Mesenchymal stem cell (in vitro differentiated cells and primary cell): ENCODE data around the gene GATAD2B.

Source experiments
- DNase-seq: peaks from one replicate; pipeline ENCODE4 v3.0.0-alpha.2; 2013
- H2AFZ ChIP-seq: one replicate; pipeline ENCODE4 v1.6.1; 2013; ENCODE audit warnings: low read depth, mild to moderate bottlenecking, control low read depth, inconsistent platforms, low read length, moderate library complexity
- H2AK5ac ChIP-seq: 2 replicates; pipeline ENCODE4 v1.6.1; 2013; ENCODE audit warnings: low read length, moderate library complexity, mild to moderate bottlenecking, inconsistent platforms; ENCODE audit not compliant: severe bottlenecking
- H2BK120ac ChIP-seq: one replicate; pipeline ENCODE4 v1.6.1; 2013; ENCODE audit warnings: low read depth, mild to moderate bottlenecking, inconsistent platforms, low read length, moderate library complexity
- H2BK12ac ChIP-seq, 2 experiments: one replicate each; pipeline ENCODE4 v1.6.1; 2013; ENCODE audit warnings: inconsistent platforms in 2 of 2, low read length in 2 of 2, mild to moderate bottlenecking in 2 of 2, moderate library complexity in 2 of 2, control low read depth in 1 of 2
- H2BK15ac ChIP-seq: one replicate; pipeline ENCODE4 v1.6.1; 2013; ENCODE audit warnings: mild to moderate bottlenecking, low read depth, inconsistent platforms; ENCODE audit not compliant: poor library complexity, severe bottlenecking
- H2BK5ac ChIP-seq: 2 replicates; pipeline ENCODE4 v1.6.1; 2013; ENCODE audit warnings: low read depth, mild to moderate bottlenecking, low read length, control low read depth, inconsistent platforms; ENCODE audit not compliant: poor library complexity, severe bottlenecking
- H3K14ac ChIP-seq, 2 experiments: one replicate each; pipeline ENCODE4 v1.6.1; 2013; ENCODE audit warnings: inconsistent platforms in 2 of 2, low read length in 2 of 2, control low read depth in 1 of 2, mild to moderate bottlenecking in 1 of 2, moderate library complexity in 1 of 2
- H3K18ac ChIP-seq, 2 experiments: one replicate each; pipeline ENCODE4 v1.6.1; 2013; ENCODE audit warnings: inconsistent platforms in 2 of 2, low read length in 2 of 2, control low read depth in 1 of 2, low read depth in 1 of 2, mild to moderate bottlenecking in 1 of 2
- H3K23ac ChIP-seq, 2 experiments: one replicate each; pipeline ENCODE4 v1.6.1; 2013; ENCODE audit warnings: inconsistent platforms in 2 of 2, low read length in 2 of 2, mild to moderate bottlenecking in 2 of 2, moderate library complexity in 2 of 2, control low read depth in 1 of 2
- H3K27ac ChIP-seq: 2 replicates; pipeline ENCODE4 v1.5.1; 2013; ENCODE audit warnings: mild to moderate bottlenecking, moderate library complexity, low read length, control low read depth, inconsistent platforms; ENCODE audit not compliant: poor library complexity, severe bottlenecking
- H3K27me3 ChIP-seq, 2 experiments: 2 replicates each; pipeline versions ENCODE4 v1.6.1 to v1.7.0; 2013; ENCODE audit warnings: low read length in 2 of 2, mild to moderate bottlenecking in 2 of 2, moderate library complexity in 2 of 2, control low read depth in 1 of 2, inconsistent platforms in 1 of 2; ENCODE audit not compliant: control insufficient read depth in 1 of 2, insufficient read depth in 1 of 2
- H3K36me3 ChIP-seq, 2 experiments: 2 replicates each; pipeline versions ENCODE4 v1.6.1 to v1.7.0; 2013; ENCODE audit warnings: low read length in 2 of 2, control low read depth in 1 of 2, inconsistent platforms in 1 of 2, low read depth in 1 of 2, mild to moderate bottlenecking in 1 of 2; ENCODE audit not compliant: insufficient read depth in 2 of 2, control insufficient read depth in 1 of 2
- H3K4ac ChIP-seq, 2 experiments: one replicate each; pipeline ENCODE4 v1.6.1; 2013; ENCODE audit warnings: inconsistent platforms in 2 of 2, low read length in 2 of 2, mild to moderate bottlenecking in 2 of 2, moderate library complexity in 2 of 2, control low read depth in 1 of 2, low read depth in 1 of 2
- H3K4me1 ChIP-seq: 2 replicates; pipeline ENCODE4 v1.6.1; 2013; ENCODE audit warnings: low read depth, low read length, control low read depth; ENCODE audit not compliant: control insufficient read depth, insufficient read depth
- H3K4me2 ChIP-seq: 2 replicates; pipeline ENCODE4 v1.6.1; 2013; ENCODE audit warnings: low read length, mild to moderate bottlenecking, inconsistent platforms; ENCODE audit not compliant: poor library complexity, severe bottlenecking
- H3K4me3 ChIP-seq, 2 experiments: 2 replicates each; pipeline versions ENCODE4 v1.5.1 to v1.7.0; 2013; ENCODE audit warnings: low read length in 2 of 2, mild to moderate bottlenecking in 2 of 2, control low read depth in 1 of 2, low read depth in 1 of 2; ENCODE audit not compliant: insufficient read depth in 1 of 2
- H3K79me1 ChIP-seq: replicated peaks from 2 replicates; pipeline ENCODE4 v1.6.1; 2013; ENCODE audit warnings: mild to moderate bottlenecking, control low read depth, low read length, inconsistent platforms; ENCODE audit not compliant: poor library complexity, severe bottlenecking
- H3K9ac ChIP-seq: 2 replicates; pipeline ENCODE4 v1.7.0; 2013; ENCODE audit warnings: mild to moderate bottlenecking, low read length, moderate library complexity
- H3K9me3 ChIP-seq: 2 replicates; pipeline ENCODE4 v1.7.0; 2013; ENCODE audit warnings: mild to moderate bottlenecking, low read length; ENCODE audit not compliant: control insufficient read depth
- H4K8ac ChIP-seq: one replicate; pipeline ENCODE4 v1.6.1; 2013; ENCODE audit warnings: inconsistent platforms, mild to moderate bottlenecking, low read length, moderate library complexity
- H4K91ac ChIP-seq: one replicate; pipeline ENCODE4 v1.6.1; 2013; ENCODE audit warnings: mild to moderate bottlenecking, low read length, inconsistent platforms
- WGBS: methylation state at CpG from one replicate; pipeline ENCODE4 v1.1.7; 2013; ENCODE audit warnings: mixed read lengths; 5-methylcytosine and 5-hydroxymethylcytosine counted together

The GATAD2B gene

GRCh38 chr1:153789478-153790034 lies 133.2 kb downstream of the GATAD2B start:
- Histone ChIP-seq H3K36me3 (no peaks in the 10 kb centered on the region), H2BK12ac (no peak overlapping the region), H3K23ac (peak overlapping the region in 1 of 2 experiments; percentile 43), H3K4me3 (peak overlapping the region in 1 of 2 experiments; percentile 61), H3K27me3 (peaks cover 0 to 6% of the 10 kb centered on the region in 2 experiments), H2BK120ac (no peak overlapping the region), H4K8ac (no peak overlapping the region), H3K27ac (no peak overlapping the region), H2BK15ac (no peak overlapping the region), H3K14ac (no peak overlapping the region), H2AFZ (no peak overlapping the region), H3K4me1 (peaks cover 5% of the 10 kb centered on the region), H3K9me3 (no peaks in the 10 kb centered on the region), H3K4ac (peak overlapping the region in 1 of 2 experiments; percentile 80), H2BK5ac (no peak overlapping the region), H3K18ac (peak overlapping the region in 1 of 2 experiments; percentile 33), H4K91ac (peak overlapping the region; percentile 21), H2AK5ac (no peak overlapping the region), H3K4me2 (no peak overlapping the region), H3K9ac (peak overlapping the region; percentile 87), H3K79me1 (no peaks in the 10 kb centered on the region)
- WGBS: 84% methylated on average over 22 of the region's 22 CpGs
- DNase-seq: no peak

- no peak overlapping the region for H2BK15ac ChIP-seq
- H2AK5ac ChIP-seq: no peak overlapping the region
- H4K91ac ChIP-seq: no peak overlapping the region
- no peaks in the 10 kb centered on the region for H3K9me3 ChIP-seq
- no peak overlapping the region for H3K9ac ChIP-seq
- DNase-seq: no peak
- H2BK120ac ChIP-seq: no peak overlapping the region
- 93% methylated on average over 2 of the region's 4 CpGs for WGBS
- no peak overlapping the region for H3K4me2 ChIP-seq
- no peaks in the 10 kb centered on the region for H3K79me1 ChIP-seq
- no peak overlapping the region for H3K23ac ChIP-seq
- H3K27ac ChIP-seq: no peak overlapping the region
- H4K8ac ChIP-seq: no peak overlapping the region
- H3K14ac ChIP-seq: no peak overlapping the region
- H3K4me1 ChIP-seq: peaks cover 2% of the 10 kb centered on the region
- no peak overlapping the region for H2AFZ ChIP-seq
- H3K18ac ChIP-seq: no peak overlapping the region
- no peak overlapping the region for H3K4me3 ChIP-seq
- no peak overlapping the region for H2BK5ac ChIP-seq
- H3K4ac ChIP-seq: no peak overlapping the region
- H2BK12ac ChIP-seq: no peak overlapping the region
- peaks cover 0 to 6% of the 10 kb centered on the region in 2 experiments for H3K27me3 ChIP-seq
- H3K36me3 ChIP-seq: no peaks in the 10 kb centered on the region
These were observed 136.6 kb downstream of the GATAD2B start for GRCh38 chr1:153786038-153786790.

DNA sequence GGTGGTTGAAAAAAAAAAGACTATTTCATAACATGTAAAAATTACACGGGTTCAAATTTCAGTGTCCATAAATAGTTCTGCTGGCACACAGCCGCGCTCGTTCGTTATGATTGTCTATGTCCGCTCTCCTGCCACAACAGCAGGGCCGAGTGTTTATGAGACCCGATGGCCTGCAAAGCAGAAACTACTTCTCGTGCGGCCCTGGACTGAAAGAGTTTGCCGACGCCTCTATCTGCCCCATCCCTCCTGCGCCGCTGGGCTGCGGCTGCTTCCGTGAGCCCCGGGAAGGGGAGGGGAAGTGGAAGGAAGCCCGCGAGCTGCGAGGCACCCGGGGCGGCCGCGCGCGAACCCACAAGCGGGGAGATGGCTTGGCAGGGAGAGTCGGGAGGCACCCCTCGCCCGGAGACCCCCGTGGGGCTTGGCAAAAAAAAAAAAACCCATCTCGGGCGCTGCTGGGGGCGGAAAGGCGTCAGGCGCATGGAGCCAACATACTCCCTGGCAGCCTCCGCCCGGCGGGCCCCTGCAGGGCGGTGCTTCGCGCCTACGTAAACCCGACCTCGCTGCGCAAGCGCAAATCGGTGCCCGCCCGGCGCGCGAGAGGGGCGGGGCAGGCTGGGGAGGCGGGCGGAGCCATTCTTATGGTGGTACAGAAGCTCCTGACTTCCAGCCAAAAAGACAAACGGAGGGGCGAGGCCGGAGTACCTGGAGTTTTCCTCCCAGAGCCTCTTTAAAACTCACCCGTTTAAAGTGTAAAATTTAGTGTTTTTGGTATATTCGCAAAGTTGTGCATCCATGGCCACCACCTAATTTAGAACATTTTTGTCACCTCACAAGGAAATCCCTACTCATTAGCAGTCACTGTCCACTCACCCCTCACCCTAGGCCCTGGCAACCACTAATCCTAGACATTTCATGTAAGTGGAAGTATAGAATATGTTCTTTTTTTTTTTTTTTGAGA lies 139.3 kb downstream of the GATAD2B start:
- Histone ChIP-seq H3K4ac (peak overlapping the region; percentile 77 to 90), H2BK5ac (peak overlapping the region; percentile 15)

More for the DNA sequence above, 139.3 kb downstream of the GATAD2B start:
- Histone ChIP-seq H3K23ac (no peak overlapping the region), H4K91ac (peak overlapping the region; percentile 94), H3K27ac (peak overlapping the region; percentile 78), H2BK15ac (peak overlapping the region; percentile 80), H3K79me1 (no peaks in the 10 kb centered on the region), H2AFZ (no peak overlapping the region), H3K14ac (peak overlapping the region in 1 of 2 experiments; percentile 80), H3K4me3 (peak overlapping the region; percentile 74 to 84), H2BK12ac (no peak overlapping the region), H3K36me3 (peaks cover 5 to 10% of the 10 kb centered on the region in 2 experiments), H3K9me3 (no peaks in the 10 kb centered on the region), H3K27me3 (peaks cover 0 to 3% of the 10 kb centered on the region in 2 experiments), H2AK5ac (no peak overlapping the region), H4K8ac (peak overlapping the region; percentile 94), H3K4me2 (peak overlapping the region; percentile 81), H3K18ac (peak overlapping the region; percentile 86 to 92), H2BK120ac (peak overlapping the region; percentile 96), H3K4me1 (peaks cover 2% of the 10 kb centered on the region), H3K9ac (peak overlapping the region; percentile 97)
- DNase-seq: peak; percentile 92
- WGBS: under 1% methylated on average over 54 of the region's 61 CpGs
